ENCODE measurements around the gene DIS3L2. TPM values are rescaled to one million over a fixed set of nuclear protein-coding genes. Genes with fewer than 3 reads are reported as not detected.

The DIS3L2 gene
- polyA plus RNA-seq, 3 donors = 6.8 to 10.2 (median 9.9) TPM

DNA sequence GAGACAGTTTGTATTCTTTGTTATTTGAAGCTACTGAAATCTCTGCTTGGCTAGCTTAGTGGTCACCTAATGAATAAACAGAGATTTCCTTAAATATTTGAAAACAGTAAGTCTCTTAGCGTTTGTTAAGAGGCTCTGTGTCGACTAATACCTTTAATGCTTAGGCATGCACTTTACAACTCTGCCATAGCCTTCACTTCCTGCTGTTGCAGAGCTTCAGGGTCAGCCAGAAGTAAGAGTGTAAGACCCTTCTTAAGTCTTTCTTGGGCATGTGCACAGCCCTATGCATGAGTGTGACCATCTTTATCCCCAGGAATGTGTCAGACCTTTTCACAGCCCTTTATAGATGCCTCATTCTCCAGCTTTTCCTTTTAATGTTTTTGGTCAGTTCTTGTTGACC lies 221.8 kb downstream of the DIS3L2 start:
- no peak overlapping the region for H3K27ac ChIP-seq (ENCODE audit: low read depth, low read length)
- WGBS, 3 donors = 90 to 94% (median 92%) methylated on average over 2 of the region's 2 CpGs

DNA sequence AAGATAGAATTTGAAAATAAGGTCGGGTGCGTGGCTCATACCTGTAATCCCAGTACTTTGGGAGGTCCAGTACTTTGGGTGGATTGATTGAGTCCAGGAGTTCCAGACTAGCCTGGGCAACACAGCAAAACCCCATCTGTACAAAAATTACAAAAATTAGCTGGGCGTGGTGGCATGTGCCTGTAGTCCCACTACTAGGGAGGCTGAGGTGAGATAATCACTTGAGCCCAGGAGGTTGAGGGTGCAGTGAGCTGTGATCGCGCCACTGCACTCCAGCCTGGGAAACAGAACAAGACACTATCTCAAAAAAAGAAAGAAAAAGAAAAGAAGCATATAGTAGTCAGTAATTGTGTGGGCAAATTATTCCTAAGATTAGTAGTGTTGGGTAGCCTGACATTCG lies 222.8 kb downstream of the DIS3L2 start:
- 97 to 98% (median 97%) methylated on average over 6 of the region's 6 CpGs for WGBS, 3 donors
- H3K27ac ChIP-seq (ENCODE audit: low read depth, low read length) = no peak overlapping the region

DNA sequence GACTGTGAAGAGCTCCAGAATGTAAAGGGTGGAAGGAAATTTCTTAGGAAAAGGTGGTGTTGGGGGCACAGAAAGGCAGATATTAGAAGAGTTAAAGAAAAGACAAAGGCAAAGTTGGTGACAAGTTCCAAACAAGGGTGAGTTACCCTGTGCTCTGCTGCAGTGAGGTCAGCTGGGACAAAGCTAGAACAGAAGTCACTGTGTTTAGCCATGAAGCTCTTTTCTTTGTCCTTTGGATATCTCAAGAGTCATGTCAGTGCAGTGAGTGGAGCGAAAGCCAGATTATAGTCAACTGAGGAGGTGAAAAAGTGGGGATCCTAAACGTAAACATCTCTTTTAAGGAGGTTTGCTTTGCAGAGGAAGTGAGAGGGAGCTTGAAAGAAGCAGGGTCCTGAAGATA lies 229.3 kb downstream of the DIS3L2 start:
- no peak overlapping the region for H3K27ac ChIP-seq (ENCODE audit: low read depth, low read length)
- WGBS, 3 donors = 94 to 99% (median 98%) methylated on average over 2 of the region's 2 CpGs

DNA sequence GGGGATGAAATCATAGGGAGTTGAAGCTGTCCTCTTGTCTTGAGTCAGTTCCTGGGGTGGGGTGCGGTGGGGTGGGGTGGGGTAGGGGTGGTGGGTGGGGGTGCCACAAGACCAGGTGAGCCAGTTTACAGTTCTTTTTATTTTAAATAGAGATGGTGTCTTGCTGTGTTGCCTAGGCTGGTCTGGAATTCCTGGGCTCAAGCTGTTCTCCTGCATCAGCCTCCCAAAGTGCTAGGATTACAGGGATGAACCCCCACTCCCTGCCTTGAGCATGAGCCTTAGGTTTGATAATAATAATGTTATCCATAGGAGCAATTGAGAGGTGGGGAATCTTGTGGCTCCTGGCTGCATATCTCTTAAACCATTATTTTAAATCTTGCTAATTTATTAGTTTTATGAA lies 234.0 kb downstream of the DIS3L2 start:
- WGBS, 3 donors = 88 to 100% (median 100%) methylated on average over 1 of the region's 1 CpG
- H3K27ac ChIP-seq (ENCODE audit: low read depth, low read length) = no peak overlapping the region

DNA sequence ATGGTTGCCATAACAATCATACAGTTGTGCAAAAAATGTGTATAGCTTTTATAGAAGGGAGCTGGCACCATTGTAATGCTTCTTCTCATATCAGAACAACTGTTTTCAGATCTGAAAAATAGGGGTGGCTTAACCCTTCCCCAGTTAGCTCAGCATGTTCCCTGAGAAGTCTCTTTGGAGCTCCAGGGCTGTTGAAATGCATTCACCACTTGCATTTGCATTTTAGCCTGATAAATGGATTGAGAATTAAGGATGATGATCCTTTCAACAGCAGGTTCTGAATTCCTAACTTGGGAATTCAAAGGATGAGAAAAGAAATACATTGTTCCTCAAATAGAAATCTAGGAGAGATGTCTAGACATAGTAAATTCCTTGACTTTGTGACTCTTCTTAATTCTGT lies 235.3 kb downstream of the DIS3L2 start:
- no peak overlapping the region for H3K27ac ChIP-seq (ENCODE audit: low read depth, low read length)

DNA sequence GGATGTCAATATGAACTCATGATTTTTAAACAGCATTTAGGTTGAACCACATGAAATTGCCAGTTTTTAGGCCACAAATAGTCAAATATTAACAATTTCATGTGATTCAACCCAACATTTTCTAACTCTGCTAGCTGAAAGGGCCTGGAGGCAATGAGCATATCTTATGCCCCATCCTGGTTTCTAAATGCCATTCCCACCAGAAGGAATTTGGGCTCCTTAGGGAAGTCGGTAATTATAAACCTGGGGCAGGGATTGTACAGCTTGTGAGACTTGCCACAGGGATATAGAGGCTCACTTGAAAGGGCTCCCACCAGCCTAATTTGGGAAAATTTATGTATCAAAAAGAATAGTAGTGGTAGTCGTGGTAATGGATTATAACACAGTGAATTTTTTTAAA lies 238.7 kb downstream of the DIS3L2 start:
- WGBS, 3 donors = 94 to 99% (median 97%) methylated on average over 2 of the region's 2 CpGs
- no peak overlapping the region for H3K27ac ChIP-seq (ENCODE audit: low read depth, low read length)

DNA sequence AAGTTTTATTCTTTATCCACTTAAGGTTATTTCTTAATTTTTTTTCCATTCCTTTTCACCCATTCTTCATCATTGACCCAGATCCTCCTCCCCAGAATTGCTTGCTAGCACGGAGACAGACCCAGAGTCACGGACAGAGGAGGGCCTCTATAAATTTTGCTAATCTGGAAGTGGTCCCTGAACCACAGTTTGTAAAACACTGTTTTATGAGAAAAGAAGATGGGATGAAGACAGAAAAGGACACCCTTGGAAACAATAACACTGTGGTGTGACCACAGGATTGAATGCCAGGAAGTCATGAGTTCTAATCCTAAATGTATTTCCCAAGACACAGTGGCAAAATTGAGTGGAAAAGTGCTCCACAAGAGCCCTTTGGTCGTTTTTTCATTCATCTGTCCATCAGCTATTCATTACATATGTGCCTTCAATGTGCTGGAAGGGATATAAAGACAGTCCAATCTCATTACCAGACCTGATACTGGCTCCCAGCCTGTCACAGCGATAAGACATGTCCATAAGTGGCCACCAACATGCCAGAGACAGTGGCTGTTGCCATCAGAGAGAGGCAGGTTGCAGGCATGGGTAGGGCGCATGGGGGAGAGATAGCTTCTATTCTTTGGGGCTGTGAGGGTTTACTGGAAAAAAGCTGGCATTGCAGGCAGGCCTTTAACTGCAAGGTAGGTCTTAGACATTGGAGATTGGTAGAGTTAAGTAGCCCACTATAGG lies 241.8 kb downstream of the DIS3L2 start:
- no peak overlapping the region for H3K27ac ChIP-seq (ENCODE audit: low read depth, low read length)
- WGBS, 3 donors = 85 to 86% (median 86%) methylated on average over 5 of the region's 5 CpGs

DNA sequence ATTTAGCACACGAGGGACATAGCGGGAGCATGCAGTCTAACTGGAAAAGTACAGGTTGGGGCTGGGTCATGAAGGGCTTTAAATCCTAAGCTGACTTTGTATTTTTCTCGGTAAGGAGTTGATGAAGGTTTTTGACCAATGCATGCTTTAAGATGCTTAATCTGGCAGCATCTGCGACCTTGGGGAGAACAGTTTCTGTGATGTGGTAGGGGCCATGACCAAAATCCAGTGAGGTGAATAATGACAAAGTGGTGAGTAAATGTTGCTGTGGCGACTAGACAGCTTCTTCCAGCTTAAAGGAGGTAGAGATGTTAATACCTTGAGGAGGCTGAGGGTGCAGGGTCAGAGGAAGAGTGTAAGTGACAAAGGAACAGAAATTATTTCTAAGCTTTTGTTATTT lies 242.4 kb downstream of the DIS3L2 start:
- WGBS, 3 donors = 91 to 96% (median 92%) methylated on average over 5 of the region's 5 CpGs
- no peak overlapping the region for H3K27ac ChIP-seq (ENCODE audit: low read depth, low read length)

DNA sequence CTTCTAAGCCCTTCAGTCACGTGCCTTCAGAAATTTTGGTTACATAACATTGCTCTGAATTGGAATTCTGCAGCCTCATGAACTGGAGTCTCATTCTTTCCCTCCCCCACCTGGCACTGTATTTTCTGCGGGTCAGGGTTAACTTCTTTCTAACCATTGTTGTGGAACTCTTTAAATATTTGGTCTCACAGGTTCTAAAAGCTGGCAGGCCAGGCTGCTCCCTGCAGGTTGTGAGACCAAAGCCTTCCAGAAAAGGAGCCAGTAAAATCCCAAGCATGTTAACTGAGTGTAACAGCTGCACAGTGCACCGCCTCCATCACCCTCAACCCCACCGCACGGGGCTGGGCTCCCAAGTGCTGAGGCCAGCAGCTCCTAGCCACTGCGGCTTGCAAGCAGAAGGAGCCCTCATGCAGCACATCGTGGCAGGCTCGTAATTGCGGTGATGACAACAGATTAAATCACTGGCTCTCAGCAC lies 243.0 kb downstream of the DIS3L2 start:
- H3K27ac ChIP-seq (ENCODE audit: low read depth, low read length) = no peak overlapping the region

DNA sequence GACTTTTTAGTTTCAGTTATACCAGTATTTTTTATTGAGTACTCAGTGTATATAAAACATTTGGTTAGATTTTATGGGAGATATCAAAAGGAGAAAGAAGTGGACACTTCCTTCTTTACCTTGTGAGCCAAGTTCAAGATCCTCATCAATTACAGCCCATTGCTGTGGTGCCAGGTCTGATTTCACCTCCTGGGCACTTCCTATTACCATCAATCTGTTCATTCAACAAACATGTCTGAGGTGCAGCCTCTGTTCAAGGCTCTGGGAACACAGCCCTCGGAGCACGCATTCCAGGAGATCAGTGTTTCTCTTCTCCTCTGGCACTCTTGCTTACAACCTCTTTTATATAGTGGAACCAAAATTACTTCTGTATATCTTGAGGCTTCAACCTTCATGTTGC lies 245.7 kb downstream of the DIS3L2 start:
- 84 to 96% (median 89%) methylated on average over 2 of the region's 2 CpGs for WGBS, 3 donors
- no peak overlapping the region for H3K27ac ChIP-seq (ENCODE audit: low read depth, low read length)

More for the DNA sequence above, 243.0 kb downstream of the DIS3L2 start:
- WGBS, 3 donors = 55 to 73% (median 57%) methylated on average over 9 of the region's 9 CpGs

DNA sequence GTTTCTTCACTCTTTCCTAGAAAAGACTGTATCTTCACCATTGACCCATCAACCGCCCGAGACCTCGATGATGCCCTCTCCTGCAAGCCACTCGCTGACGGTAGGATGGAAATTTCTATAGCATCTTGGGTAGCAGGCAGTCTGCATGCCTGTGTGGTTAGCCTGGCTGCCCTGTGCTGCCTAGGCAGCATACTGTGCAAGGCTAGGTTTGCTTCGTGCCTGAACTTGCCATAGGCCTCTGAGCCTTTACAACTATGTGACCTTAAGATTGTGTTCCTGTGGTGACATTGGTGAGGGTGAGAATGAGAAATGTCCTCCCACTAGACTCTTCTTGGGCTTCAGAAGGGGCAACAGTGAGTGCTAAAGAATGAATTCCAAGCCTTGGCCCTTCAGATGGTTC lies 248.8 kb downstream of the DIS3L2 start:
- WGBS, 3 donors = 97 to 99% (median 99%) methylated on average over 6 of the region's 6 CpGs
- no peak overlapping the region for H3K27ac ChIP-seq (ENCODE audit: low read depth, low read length)

DNA sequence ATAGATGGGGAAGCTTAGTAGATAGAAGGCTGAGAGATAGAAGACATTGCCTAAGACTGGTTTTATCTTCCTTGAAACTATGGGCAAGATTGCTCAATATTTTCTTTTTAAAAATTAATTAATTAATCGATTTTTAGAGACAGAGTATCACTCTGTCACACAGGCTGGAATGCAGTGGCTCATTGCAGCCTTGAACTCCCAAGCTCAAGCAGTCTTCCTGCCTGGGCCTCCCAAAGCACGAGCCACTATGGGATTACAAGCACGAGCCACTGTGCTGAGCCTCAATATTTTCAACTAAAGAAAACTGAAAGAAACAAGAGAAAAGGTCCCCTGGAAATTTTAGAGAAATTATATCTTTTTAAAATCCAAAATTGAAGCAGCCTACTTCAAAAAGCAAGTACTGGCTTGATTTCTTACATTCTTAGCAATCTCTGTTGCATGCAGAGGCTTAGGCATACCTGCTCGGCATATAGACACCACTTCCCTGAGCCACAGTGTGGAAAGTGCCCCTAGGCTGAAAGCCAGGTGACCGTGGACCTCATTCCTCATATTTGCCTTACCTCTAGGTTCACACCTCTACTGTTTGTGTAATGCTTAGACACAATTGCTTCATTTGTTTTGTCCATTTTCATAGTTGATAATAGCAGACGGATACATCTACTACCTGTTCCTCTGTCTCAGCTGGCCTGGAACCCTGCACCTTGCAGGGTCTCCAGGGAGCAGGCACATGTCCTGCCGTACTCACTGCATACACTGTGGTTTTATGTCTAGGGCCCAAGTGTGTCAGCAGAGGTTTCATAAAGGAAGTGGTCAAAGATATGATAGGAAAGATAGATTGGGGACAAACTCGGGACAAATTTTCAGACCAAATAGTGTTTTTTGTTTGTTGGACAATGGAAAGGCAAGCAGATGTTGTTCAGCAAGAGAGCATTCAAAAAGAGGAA lies 250.5 kb downstream of the DIS3L2 start:
- no peak overlapping the region for H3K27ac ChIP-seq (ENCODE audit: low read depth, low read length)
- WGBS, 3 donors = 82 to 89% (median 83%) methylated on average over 8 of the region's 8 CpGs

DNA sequence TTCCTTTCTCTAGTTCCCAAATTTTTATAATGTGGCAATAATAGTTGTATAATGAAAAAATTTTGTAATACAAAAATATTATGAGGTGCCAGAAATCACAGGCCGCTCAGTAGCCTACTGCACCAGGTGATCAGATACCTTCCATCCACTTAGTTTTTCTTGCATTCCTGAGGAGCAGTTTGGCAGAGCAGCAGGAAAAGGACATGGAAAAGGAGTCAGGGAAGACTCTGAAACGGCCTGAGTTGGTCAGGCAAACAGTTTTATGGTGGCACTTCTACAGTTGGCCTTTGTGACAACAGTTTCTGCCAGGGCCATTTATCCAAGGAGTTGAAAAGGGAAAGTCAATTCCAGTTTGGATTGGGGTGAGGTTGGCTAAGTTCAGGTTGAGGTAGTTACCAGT lies 251.7 kb downstream of the DIS3L2 start:
- H3K27ac ChIP-seq (ENCODE audit: low read depth, low read length) = no peak overlapping the region
- WGBS, 3 donors = 79 to 80% (median 79%) methylated on average over 2 of the region's 2 CpGs

DNA sequence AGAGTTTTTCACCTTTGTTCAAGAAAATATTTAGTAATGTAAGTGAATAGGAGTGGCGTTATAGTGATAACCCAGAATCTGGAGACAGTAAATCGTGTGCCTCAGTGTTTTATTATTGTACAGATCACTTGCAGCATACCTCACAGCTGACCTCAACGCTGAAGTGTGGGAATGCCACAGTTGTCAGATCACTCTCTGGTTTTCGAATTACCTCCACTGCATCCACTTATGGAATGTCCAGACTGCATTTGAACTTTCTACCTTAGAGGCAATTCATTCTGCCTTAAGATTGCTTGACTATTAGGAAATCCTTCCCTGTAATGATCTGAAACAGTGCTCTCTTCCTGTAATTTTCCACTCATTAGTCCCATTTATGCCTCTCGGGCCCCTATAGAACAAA lies 252.5 kb downstream of the DIS3L2 start:
- 83 to 92% (median 90%) methylated on average over 5 of the region's 5 CpGs for WGBS, 3 donors
- no peak overlapping the region for H3K27ac ChIP-seq (ENCODE audit: low read depth, low read length)

DNA sequence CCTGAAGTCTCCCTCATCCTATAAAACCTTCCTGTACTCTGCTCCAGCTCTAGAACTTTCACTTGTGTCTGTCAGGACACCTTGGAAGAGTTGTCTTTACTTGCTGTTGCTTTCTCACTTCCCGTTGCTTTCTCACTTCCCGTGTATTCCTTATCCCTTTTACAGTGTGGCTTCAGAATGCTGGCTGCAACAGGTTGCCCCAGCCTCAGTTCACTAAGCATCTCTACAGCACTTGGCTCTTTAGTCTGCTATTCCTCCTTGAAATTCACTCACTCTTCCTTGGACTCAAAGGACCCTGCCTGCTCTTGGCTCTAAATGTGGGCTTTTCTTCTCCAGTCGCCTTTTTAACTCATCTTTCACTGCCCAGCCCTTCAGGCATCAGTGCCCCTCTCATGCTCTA lies 254.5 kb downstream of the DIS3L2 start:
- 83 to 88% (median 84%) methylated on average over 3 of the region's 3 CpGs for WGBS, 3 donors
- H3K27ac ChIP-seq (ENCODE audit: low read depth, low read length) = no peak overlapping the region

DNA sequence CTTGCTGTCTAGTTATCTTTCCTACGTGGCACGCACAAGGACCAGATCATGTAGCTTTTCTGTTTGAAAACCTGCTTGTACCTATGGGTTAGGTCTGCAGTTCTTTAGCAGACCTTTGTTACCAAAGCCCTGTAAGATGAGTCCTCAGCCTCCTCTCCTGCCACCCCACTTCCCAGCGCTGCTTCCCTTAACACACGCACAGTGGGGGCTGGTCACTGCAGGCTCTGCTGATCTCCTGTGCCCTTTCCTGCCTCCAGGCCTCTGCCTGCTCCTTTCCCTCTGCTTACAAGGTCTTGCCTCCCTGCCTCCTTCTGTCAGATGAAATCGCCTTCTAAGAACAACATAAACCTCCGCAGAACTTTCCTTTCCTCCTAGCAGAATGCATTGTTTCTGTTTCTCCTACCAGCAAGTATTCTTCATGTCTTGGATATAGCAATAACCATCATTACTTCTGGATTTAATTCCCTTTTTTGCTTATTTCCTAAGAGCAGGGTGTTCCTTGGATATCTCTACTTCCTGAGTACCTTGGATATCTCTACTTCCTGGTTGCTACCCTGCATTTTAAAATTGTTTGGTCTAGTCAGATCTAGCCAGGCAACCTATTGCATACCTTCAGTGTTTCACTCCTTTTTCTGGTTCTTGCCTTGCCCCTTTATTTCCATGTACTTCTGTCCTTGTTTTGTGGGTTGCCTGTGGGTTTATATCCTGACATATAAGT lies 257.4 kb downstream of the DIS3L2 start:
- no peak overlapping the region for H3K27ac ChIP-seq (ENCODE audit: low read depth, low read length)
- WGBS, 3 donors = 89 to 90% (median 90%) methylated on average over 6 of the region's 6 CpGs

DNA sequence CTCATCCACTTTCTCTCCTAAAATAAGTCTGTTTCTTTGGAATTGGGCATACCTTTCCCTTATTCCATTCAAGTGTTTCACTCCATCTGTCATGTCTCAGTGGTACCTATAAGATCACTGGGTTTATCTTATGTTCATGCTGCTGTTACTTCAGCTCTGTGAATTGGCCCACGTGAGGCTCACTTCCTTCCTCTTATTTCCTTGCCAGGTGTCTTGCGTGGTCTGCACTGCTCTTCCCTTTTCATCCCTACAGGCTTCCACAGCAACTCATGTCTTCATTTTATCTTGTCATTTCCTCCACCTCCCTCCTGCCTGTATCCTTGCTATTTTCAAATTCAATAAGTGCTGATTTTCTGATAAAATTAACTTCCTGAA lies 258.0 kb downstream of the DIS3L2 start:
- no peak overlapping the region for H3K27ac ChIP-seq (ENCODE audit: low read depth, low read length)
- 35 to 78% (median 37%) methylated on average over 2 of the region's 2 CpGs for WGBS, 3 donors

DNA sequence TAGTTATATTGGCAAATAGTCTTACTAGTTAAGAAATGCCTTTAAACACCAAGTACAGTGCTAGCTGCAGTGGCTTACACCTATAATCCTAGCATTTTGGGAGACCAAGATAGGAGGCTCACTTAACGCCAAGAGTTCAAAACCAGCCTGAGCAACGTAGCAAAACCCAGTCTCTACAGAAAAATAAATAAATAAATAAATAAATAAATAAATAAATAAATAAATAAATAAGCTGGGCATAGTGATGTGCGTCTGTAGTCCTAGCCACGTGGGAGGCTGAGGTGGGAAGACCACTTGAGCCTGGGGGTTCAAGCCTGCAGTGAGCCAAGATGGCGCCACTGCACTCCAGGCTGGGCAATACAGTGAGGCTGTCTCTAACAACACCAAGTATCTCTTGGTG lies 258.4 kb downstream of the DIS3L2 start:
- WGBS, 3 donors = 96 to 99% (median 97%) methylated on average over 5 of the region's 5 CpGs
- no peak overlapping the region for H3K27ac ChIP-seq (ENCODE audit: low read depth, low read length)

DNA sequence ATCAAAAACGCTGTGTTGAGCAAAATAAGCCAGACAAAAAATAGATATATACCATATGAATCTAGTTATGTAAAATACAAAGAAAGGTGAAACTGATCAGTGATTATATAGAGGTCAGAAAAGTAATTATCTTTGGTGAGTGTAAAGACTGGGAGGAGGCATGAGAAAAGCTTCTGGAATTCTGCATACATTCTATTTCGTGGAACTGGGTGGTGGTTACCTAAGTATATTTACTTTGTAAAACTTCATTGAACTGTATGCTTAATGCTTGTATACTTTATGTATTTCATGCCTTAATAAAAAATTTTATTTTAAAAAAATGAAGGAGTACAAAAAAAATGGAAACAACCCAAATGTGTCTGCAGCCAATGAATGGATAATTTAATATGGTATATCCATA lies 263.9 kb downstream of the DIS3L2 start:
- H3K27ac ChIP-seq (ENCODE audit: low read depth, low read length) = no peak overlapping the region
- WGBS, 3 donors = 48 to 49% (median 49%) methylated on average over 2 of the region's 2 CpGs

Data from adipose tissue (tissue), 3 donors.